Measurements from ENCODE around the gene ALX3. TPM values are rescaled to one million over a fixed set of nuclear protein-coding genes. Genes with fewer than 3 reads are reported as not detected.

ALX3 gene
- total RNA-seq, 1 donor from 2014 or later = not detected

DNA sequence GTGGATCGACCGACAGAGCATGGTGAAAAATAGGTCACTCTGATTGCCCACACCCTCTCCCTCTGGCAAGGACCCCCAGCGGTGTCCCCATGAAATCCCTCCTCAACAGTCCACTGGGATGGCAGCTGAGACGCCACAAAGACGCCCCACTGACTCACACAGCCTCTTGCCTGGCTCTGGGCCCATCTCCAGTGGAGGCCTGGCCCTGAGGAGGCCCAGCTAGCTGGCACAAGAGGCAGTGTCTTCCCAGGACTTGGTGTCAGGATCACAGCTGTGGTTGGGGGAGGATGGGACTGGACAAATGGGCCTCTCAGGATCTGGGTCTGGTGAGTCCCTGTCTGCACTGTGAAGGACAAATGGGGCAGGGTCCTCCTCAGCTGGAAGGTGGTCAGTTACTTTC, 4.6 kb downstream of the ALX3 start:
- DNase-seq (ENCODE audit: low read depth in 2 of 2) = no peak

DNA sequence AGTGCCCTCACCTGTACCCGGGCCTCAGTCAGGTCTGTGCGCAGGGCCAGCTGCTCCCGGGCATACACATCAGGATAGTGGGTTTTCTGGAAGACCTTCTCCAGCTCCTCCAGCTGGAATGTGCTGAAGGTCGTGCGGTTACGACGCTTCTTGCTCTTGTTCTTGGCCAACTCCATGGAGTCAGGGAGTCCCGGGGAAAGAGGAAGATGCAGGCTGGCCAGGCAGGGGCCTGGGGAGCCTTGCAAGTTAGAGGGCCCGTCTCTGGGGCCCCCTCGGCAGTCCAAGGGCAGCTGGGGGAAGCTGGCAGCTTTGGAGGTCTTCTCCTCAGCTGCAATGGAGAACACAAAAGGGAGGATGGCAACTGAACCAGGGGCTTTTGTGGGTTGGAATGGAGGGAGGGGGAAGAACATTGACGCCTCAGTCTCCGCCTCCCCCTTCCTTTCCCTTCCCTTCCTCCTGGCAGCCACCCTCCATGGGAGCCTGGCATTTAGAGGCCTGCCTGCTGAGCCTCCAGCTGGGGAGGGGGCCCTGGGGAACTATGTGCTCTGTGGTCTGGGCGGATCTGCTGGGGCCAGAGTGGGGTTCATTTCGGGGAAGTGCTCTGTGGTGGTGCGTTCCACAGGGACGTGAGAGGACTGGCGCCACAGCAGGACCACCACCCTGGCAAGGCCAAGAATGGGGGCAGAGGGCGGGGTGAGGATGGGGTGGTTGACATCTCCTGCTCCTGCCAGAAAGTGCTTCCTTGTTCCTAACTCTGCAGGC, 5.7 kb downstream of the ALX3 start:
- no peak for DNase-seq (ENCODE audit: low read depth in 2 of 2)

DNA sequence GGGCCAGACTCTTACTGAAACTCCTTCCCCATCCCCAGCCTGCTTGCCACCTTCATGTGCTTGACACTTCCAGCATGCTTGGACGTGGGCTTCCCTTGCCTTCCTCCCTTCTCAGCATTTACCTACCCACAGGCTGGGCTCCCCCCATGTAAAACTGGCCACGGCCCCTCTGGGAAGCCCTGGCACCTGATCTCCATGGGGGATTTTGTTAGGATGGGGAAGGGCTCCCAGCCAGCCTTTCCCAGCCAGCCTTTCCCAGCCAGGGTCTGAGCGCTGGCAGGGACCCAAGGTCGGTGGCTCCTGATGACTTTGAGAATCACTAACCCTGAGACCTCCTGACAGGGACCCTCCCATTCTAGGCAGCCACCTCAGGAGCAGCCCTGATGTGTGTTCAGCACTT, 6.7 kb downstream of the ALX3 start:
- no peak for DNase-seq (ENCODE audit: low read depth in 2 of 2)

DNA sequence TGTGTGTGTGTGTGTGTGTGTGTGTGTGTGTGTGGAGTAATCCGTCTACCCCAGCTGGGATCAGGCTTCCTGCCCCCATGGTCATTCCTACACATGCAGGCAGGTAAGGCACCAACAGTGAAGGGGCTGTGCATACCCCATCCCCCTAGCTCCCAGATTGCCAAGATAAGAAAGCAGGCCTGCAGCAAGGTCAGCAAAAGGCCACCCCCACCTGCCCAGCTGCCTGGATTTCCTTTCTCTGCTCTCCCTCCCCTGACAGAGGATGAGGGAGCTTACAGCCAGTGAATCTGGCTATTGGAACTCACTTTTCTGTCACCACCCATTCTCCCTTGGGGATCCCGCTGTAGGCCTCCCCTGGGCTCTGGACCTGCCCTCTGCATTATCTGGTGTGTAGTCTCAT, 7.9 kb downstream of the ALX3 start:
- DNase-seq (ENCODE audit: low read depth in 2 of 2) = no peak

DNA sequence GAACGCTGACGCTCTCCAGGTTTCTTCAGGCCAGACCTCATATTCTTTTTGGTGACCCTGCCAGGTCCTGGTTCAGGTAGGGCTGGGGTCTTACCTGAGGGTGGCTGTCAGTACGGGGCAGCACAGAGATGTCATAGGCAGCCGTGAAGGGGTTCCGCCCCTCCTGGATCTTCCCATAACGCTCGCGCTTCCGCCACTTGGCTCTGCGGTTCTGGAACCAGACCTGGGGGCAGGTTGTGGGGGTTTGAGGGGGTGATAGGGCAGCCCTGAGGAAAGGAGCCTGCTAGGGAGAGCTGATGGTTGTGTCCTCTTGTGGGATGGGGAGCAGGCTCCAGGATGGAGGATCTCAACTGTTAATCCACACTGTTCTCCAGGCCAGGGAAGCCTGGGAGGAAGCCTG, 9.1 kb downstream of the ALX3 start:
- no peak for DNase-seq (ENCODE audit: low read depth in 2 of 2)

DNA sequence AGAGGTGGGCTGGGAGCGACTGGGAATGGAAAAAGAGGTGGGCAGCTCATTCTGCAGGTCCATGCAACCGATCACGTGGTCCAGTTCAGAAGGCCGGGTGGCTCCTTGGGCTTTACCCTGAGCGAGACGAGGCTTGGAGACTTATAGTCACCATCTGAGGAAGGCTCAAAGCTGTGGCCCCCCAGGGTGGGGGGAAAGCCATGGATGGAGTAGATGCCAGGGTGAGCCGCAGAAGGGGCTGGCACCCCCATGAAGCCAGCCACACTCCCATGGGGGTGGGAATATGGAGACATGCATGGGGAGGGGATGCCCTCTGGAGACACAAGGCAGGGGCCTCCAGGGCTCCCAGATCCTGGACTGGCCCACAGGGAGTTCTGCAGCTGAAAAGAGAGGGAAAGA, 9.8 kb downstream of the ALX3 start:
- no peak for DNase-seq (ENCODE audit: low read depth in 2 of 2)

DNA sequence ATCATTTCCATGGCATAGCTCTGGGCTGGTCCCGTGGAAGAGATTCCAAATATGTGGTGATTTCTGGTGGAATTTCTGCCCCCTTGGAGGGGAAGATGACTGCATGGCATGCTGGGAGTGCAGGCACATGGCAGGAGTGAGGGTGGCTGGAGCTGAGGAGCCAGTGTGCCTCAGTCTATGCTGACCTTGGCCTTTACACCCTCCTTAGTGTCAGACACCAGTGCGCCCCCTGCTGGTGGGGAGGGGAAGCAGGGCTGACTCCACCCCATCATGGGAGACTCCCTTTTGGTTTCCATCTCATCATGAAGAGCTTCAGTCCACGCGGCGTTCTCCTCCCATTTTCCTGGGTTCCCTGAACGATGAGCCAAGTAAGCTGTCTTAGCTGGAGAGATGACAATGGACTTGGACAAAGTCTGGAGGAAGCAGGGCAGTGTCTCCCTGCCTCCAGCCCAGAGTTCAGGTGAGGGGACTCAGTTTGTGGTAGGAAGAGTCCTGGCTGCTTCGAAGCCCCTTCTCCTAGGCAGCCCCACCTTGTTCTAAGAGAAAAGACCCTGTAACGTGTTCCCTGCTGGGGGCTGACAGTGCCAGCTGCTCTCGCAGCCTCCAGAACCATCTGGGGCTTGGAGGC, 10.3 kb downstream of the ALX3 start:
- peak; percentile 39 to 41 for DNase-seq (ENCODE audit: low read depth in 2 of 2)

DNA sequence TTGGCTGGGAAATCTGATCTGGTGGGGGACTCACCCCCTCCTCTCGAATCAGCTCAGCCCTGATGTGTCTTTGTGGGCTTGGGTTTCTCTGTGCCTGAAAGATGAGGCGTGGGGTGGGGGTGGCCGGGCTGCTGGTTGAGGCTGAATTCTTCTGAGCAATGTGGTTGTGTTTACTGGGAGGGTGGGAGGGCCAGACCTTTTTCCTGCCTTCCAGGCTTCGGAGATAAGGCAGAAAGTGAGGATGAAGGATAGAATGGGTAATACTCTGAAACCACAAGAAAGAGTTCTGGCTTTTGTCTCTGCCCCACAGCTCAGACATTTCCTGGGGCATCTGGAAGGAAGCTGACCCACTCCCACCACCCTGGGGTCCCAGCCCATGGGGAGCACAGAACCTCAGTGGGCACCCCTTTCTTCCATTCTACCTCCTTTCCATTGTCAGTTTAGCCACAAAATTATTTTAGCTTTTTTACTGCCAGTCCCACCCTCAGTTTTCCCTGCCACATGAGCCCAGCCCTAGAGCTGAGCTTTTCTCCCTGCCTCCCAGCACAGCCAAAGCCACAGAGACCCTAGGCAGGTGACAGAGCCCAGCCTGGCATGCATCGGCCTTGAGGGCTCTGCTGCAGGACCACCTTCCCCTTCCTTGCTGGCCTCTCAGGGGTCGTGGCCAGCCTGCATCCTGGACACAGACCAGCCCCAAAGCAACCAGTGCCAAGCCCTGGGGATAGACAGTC, 11.2 kb downstream of the ALX3 start:
- DNase-seq (ENCODE audit: low read depth in 2 of 2) = no peak

DNA sequence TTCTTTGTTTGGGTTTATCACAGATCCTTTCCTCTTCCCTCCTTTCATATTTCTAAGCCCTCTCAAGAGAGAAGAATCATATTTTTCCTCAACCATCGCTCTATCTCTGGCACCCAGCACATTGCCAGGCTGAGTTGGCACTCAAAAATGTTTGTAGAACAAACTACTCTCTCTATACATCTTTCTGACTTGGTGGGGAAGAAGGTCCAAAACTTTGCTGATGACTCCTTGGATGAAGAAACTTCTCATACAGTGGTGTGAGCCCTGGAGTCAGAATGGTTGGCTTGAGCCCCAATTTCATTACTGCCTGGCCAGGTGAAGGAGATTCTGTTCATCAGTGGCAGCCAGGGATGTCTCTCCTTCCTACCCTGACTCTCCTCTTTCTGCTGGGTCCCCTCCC, 11.9 kb downstream of the ALX3 start:
- no peak for DNase-seq (ENCODE audit: low read depth in 2 of 2)

DNA sequence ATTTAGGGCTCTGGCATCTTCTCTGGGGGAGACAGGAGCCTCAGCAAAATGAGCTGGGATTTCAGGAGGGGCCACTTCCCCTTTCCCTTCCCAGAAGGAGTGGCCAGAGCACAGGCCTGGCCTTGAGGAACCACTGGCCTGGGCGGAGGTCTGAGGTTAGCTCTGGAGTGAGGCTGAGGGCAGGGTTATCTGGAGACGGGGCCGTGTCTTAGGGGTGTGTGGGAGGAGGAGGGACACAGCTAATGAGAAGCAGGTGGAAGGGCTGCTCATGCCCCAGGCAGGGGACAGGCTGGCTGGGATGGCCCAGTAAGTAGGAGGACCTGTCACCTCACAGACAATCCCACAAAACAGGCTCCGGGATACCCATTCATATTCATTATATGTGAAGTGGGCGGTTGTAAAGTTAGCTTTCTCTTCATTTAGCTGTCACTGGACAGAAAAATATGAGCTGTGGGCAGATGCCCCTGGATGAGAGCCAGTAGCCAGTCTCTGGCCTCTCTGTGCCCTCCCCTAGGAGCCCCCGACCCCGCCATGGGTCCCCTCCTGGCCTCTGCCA, 12.4 kb downstream of the ALX3 start:
- no peak for DNase-seq (ENCODE audit: low read depth in 2 of 2)

DNA sequence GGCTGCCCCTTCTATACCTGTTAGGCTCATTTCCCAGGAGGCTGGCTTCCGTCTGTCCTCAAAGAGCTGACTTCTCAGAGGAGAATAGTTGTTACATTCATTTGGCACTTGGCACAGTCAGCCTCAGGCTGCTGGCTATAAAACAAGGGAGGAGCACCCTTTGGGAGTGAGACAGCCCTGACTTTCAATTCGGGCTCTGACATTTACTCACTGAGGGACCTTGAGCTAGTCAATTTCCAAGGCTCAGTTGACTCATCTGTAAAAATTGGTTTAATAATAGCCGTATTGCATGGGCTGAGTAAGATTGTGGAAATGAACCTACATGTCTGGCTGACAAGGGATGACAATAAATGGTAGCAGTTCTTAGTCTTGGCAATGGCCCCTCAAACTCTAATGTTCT, 13.7 kb downstream of the ALX3 start:
- DNase-seq (ENCODE audit: low read depth in 2 of 2) = no peak

DNA sequence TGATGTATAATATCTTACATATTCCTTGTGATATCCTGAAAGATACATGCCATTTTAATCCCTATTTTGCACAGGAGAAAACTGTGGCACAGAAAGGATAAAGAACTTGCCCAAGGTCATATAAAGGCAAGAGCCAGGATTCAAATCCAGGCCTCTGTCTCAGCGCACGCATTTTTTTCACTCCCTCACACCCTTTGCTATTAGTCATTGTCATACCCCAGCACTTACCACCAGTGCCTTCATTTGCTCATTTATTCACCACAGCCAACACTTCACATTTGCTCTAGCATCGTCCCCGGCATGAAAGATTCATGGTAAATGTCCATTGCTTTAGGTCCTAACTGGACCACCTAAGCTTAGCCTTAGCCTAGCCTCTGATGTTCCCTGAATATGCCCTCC, 14.2 kb downstream of the ALX3 start:
- no peak for DNase-seq (ENCODE audit: low read depth in 2 of 2)

DNA sequence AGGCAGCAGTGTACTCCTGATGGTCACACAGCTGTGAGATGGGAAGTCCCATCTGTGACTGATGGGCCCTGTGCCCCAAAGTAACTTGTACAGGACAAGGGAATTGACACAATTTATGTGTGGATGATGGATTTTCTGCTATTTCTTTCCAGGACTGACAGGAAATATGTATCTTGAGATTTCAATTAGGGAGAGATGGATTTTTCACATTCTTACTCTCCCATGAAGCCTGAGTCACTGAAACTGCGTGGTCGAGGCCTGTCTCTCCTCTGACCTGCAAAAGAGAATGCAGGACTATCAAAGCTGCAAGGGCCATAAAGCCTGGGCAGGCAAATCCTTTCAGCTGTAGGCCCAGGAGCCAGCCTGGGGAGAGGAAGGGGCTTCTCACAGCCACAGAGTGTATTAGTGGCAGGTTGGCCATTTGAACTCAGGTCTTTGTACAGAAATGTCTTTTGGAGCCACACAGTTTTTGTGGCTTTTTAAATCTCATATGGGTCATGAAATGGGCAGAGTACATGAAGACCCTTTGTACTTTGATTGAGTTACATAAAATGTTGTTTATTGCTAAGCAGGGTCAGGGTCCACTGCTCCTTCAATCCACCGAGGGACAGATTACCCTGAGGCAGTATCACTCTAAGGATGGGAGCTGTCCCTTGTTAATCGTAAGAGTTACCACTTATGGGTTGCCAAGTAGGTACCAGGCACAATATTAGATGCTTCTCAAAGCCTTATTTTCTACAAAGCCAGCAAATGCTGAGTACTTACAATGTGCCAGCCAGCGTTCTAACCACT, 14.8 kb downstream of the ALX3 start:
- no peak for DNase-seq (ENCODE audit: low read depth in 2 of 2)

DNA sequence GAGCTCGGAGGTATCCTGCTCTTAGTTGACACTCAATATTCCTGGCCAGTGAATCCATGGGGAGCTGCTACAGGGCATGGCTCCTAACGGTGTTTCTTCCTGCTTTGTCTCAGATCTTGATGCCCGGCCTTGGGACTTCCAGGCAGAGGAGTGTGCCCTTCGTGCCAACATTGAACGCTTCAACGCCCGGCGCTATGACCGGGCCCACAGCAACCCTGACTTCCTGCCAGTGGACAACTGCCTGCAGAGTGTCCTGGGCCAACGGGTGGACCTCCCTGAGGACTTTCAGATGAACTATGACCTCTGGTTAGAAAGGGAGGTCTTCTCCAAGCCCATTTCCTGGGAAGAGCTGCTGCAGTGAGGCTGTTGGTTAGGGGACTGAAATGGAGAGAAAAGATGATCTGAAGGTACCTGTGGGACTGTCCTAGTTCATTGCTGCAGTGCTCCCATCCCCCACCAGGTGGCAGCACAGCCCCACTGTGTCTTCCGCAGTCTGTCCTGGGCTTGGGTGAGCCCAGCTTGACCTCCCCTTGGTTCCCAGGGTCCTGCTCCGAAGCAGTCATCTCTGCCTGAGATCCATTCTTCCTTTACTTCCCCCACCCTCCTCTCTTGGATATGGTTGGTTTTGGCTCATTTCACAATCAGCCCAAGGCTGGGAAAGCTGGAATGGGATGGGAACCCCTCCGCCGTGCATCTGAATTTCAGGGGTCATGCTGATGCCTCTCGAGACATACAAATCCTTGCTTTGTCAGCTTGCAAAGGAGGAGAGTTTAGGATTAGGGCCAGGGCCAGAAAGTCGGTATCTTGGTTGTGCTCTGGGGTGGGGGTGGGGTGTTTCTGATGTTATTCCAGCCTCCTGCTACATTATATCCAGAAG, 16.7 kb downstream of the ALX3 start:
- DNase-seq (ENCODE audit: low read depth in 2 of 2) = peak; percentile 41 to 62

DNA sequence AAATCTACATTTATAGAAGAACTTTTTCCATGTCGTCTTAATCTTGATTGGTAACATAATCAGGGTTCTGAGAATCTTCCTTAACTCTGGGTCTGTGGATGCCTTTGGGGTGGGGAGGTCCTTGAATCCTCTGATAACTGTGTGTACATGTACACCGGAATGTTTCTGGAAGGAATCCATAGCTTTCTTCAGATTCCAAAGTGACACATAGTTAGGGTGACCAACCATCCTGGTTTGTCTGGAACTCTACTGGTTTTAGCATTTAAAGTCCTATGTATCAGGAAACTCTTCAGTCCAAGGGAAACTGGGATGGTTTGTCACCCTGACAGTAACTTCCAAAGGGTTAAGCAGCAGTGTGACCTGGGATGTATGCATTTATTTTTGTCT, 19.2 kb downstream of the ALX3 start:
- no peak for DNase-seq (ENCODE audit: low read depth in 2 of 2)

DNA sequence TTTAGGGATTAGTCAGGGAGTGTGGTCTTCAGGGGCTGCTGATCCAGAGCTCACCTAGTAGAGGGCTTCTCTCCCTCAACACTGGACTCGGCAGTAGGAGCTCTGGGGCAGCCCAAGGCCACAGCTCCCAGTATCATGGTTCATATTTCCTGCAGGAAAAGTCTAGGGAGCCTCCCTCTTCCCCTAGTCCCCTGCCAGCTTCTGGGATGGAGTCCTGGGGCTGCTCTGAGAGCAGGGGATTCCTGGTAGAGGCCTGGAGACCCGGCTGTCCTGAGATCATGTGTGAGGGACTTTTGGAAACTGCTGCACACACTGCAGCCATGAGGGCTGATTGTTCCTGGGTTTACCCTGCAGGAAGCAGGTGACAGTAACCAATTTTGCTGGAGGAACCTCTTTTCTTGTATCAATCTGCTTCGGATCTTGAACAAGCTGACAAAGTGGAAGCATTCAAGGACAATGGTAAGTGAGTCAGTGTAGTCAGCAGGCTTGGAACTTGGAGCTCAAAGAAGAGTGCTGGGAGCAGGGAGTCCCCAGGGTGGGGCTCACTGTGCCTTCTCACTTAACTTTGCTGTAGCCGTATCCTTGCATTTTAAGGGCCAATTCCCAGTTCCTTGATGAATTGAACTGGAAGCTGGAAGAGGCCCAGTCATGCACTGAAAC, 19.7 kb downstream of the ALX3 start:
- DNase-seq (ENCODE audit: low read depth in 2 of 2) = peak in 1 of 2 donors; percentile 45

DNA sequence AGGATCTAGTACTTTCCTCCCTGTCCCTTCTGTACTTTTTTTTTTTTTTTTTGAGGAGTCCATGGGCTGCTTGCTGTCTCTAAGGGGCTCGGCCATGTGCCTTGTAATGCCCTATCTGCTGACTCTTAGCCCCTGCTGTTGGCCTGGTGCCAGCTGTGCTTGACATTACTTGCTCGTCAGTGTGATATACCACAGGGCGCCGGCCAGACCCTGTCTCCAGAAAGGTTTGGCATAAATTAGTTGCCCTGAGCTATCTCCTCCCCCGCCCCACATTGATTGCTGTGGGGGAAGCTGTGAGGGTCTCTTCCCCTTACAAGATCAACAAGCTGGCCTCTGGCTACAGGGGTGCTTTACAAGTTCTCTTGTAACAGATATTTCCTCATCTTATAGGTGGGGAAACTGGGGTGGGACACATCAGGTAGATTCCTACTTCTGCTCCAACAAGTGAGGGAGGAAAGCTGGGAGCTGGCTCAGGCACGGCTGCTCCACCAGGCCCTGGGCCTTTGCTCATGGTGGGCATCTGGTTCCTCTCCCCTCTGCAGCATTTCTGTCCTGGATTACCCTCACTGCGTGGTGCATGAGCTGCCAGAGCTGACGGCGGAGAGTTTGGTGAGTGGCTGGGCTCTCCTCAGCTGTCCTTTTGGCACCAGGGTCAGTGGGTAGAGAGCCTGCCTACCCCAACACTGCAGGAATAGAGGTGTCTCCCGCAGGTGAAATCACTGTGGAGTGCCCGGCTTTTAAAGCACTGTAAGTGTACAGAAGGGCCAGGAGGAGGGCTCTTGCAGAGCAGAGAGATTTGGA, 20.5 kb downstream of the ALX3 start:
- no peak for DNase-seq (ENCODE audit: low read depth in 2 of 2)

DNA sequence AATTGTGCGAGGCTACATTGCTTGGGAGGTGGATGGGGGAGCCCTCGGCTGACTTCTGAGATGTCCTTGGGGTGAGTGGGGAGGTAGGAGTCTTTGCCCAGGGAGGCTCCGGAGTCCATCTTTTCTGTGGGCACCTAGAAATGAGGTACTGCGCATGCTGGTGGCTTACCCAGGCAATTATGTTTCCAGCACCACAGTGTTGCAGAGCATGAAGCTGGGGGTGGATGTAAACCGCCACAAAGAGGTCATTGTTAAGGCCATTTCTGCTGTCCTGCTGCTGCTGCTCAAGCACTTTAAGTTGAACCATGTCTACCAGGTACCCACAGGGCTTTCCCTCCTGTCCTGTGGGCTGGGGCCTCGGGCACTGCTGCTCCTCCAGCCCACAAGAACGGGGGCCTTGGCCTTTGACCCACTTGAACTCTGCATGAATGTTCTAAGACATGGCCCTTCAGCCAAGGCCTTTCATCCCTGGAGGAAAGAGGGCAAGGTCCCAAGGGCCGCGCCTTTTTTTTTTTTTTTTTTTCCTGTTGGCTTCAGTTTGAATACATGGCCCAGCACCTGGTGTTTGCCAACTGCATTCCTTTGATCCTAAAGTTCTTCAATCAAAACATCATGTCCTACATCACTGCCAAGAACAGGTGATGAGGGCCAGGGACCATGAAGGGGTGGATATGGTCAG, 21.4 kb downstream of the ALX3 start:
- no peak for DNase-seq (ENCODE audit: low read depth in 2 of 2)

DNA sequence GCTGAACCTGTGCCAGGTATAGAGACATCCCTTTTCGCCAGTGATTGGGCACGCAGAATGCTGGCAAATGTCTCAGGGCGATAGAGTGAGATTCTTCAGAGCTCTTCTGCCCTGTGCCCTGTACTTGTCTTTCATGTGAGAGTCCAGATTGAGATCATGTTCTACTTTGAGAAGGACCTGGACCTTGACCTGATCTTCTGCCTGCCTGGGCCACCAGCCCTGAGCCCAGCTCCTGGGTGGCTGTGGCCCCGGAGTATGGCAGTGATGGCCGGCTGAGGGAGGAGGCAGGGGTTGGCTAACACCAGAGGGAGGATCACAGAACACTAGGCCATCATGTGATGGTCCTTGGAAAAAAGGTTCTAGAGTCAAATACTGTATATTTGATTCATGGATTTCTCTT, 22.2 kb downstream of the ALX3 start:
- no peak for DNase-seq (ENCODE audit: low read depth in 2 of 2)

All from lung microvascular endothelial cell (primary cell).